Erythroblast (primary cell): ENCODE measurements around the gene P4HTM.

Experiments used
- GATA1 ChIP-seq: IDR thresholded peaks from 2 replicates; pipeline ENCODE4 v1.6.1; 2011; ENCODE audit warnings: low read depth, mild to moderate bottlenecking, control low read depth, low read length, moderate library complexity
- POLR2A ChIP-seq: IDR thresholded peaks from 2 replicates; pipeline ENCODE4 v1.6.1; 2011; ENCODE audit warnings: mild to moderate bottlenecking, low read length

DNA sequence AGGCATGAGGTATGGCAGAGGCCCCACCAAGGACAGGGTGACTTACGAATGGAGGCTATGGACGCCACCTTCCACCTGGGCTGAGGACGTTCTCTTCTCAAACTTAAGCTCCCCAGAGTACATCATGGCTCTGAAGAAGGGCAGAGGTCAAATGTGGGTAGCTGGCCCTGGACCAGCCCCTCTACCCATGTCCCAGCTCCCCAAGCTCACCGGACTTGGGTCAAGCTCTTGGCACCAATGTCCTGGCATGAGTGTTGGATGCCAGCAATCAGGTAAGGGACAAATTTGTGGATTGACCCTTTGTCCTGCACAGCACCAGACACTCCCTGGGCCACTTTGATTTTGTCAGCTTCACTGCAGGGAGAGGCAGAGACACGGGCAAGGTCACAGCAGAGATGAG lies 34.4 kb downstream of the P4HTM start:
- no peak for TF ChIP-seq POLR2A
- no peak for TF ChIP-seq GATA1
